GM23338 (cell line): ENCODE measurements around the gene TMEM98. TPM values are rescaled to one million over a fixed set of nuclear protein-coding genes. Genes with fewer than 3 reads are reported as not detected.
"Not testable (repeated sequence)": the region's sequence is repeated elsewhere in the genome, so short reads cannot be mapped to it uniquely, and the experiment has no call there.

Source experiments
- ATAC-seq: fragments of 200-7000 bp; cut with Tn5 transposase; 3 replicates; pipeline ENCODE4 v1.9.1; 2020
- DNase-seq: peaks from one replicate; pipeline ENCODE4 v3.0.0-alpha.2; 2015; ENCODE audit warnings: low spot score
- H2AFZ ChIP-seq: fragments of 200-600 bp; sonication (generic); 2 replicates; pipeline ENCODE4 v1.8.0; 2016; ENCODE audit warnings: antibody characterized with exemption, mild to moderate bottlenecking, moderate library complexity
- H3F3A ChIP-seq: fragments of 200-600 bp; sonication (generic); replicated peaks from 2 replicates; pipeline ENCODE4 v1.8.0; 2017; ENCODE audit warnings: antibody characterized with exemption, mixed run types, low read depth
- H3K27ac ChIP-seq: fragments of 200-600 bp; sonication (generic); 2 replicates; pipeline ENCODE4 v1.6.1; 2016; ENCODE audit warnings: low read depth
- H3K27me3 ChIP-seq: fragments of 200-600 bp; sonication (generic); 2 replicates; pipeline ENCODE4 v1.8.0; 2016; ENCODE audit warnings: mild to moderate bottlenecking, mixed run types, moderate library complexity; ENCODE audit not compliant: insufficient read depth
- H3K36me3 ChIP-seq: fragments of 200-600 bp; sonication (generic); 2 replicates; pipeline ENCODE4 v1.8.0; 2016; ENCODE audit warnings: mild to moderate bottlenecking; ENCODE audit not compliant: insufficient read depth
- H3K4me1 ChIP-seq: fragments of 200-600 bp; sonication (generic); 2 replicates; pipeline ENCODE4 v1.8.0; 2016; ENCODE audit warnings: mild to moderate bottlenecking, moderate library complexity; ENCODE audit not compliant: insufficient read depth
- H3K4me2 ChIP-seq: fragments of 200-600 bp; sonication (generic); 2 replicates; pipeline ENCODE4 v1.7.1; 2017; ENCODE audit warnings: mixed run types
- H3K4me3 ChIP-seq: fragments of 200-600 bp; sonication (generic); 2 replicates; pipeline ENCODE4 v1.6.1; 2016; ENCODE audit warnings: mixed run types
- H3K79me2 ChIP-seq: fragments of 200-600 bp; sonication (generic); replicated peaks from 2 replicates; pipeline ENCODE4 v1.8.0; 2017; ENCODE audit warnings: mild to moderate bottlenecking; ENCODE audit not compliant: insufficient read depth
- H3K9me2 ChIP-seq: fragments of 200-600 bp; sonication (generic); 2 replicates; pipeline ENCODE4 v1.8.0; 2017; ENCODE audit not compliant: insufficient read depth
- H4K20me1 ChIP-seq: fragments of 200-600 bp; sonication (generic); replicated peaks from 2 replicates; pipeline ENCODE4 v1.8.0; 2017; ENCODE audit warnings: mild to moderate bottlenecking; ENCODE audit not compliant: insufficient read depth
- H3K27ac Mint-ChIP-seq: 2 replicates; pipeline ENCODE4 v1.8.0; 2020; ENCODE audit warnings: inconsistent platforms, mild to moderate bottlenecking, moderate library complexity, mixed read lengths
- H3K27me3 Mint-ChIP-seq: 3 replicates; pipeline ENCODE4 v1.8.0; 2022; ENCODE audit warnings: low read depth, mild to moderate bottlenecking, moderate library complexity, mixed read lengths, inconsistent platforms; ENCODE audit not compliant: insufficient read depth, poor library complexity
- H3K36me3 Mint-ChIP-seq: 3 replicates; pipeline ENCODE4 v1.8.0; 2021; ENCODE audit warnings: low read depth, mild to moderate bottlenecking, inconsistent platforms, moderate library complexity, mixed read lengths
- H3K4me1 Mint-ChIP-seq: 3 replicates; pipeline ENCODE4 v1.8.0; 2020; ENCODE audit warnings: mild to moderate bottlenecking, inconsistent platforms, mixed read lengths
- H3K4me3 Mint-ChIP-seq: 3 replicates; pipeline ENCODE4 v1.8.0; 2021; ENCODE audit warnings: moderate library complexity, mild to moderate bottlenecking, inconsistent platforms, mixed read lengths
- H3K9me3 Mint-ChIP-seq: 3 replicates; pipeline ENCODE4 v1.8.0; 2020; ENCODE audit warnings: moderate library complexity, mild to moderate bottlenecking, inconsistent platforms, mixed read lengths
- CREB1 ChIP-seq: fragments of 250-450 bp; sonication (Bioruptor Pico); IDR thresholded peaks from 2 replicates; pipeline ENCODE4 v1.5.0; 2020; ENCODE audit warnings: low read depth, mild to moderate bottlenecking, moderate library complexity
- ETS1 ChIP-seq: IDR thresholded peaks from 2 replicates; pipeline ENCODE4 v1.6.1; 2016; ENCODE audit warnings: antibody characterized with exemption
- EZH2 ChIP-seq: fragments of 200-600 bp; sonication (generic); IDR thresholded peaks from one replicate; pipeline ENCODE4 v1.8.0; 2017; ENCODE audit warnings: antibody characterized with exemption, mild to moderate bottlenecking, low read depth; ENCODE audit not compliant: unreplicated experiment
- EZH2phosphoT487 ChIP-seq: fragments of 200-600 bp; sonication (generic); IDR thresholded peaks from one replicate; pipeline ENCODE4 v1.8.1; 2018; ENCODE audit warnings: antibody characterized with exemption; ENCODE audit not compliant: unreplicated experiment
- JUNB ChIP-seq: IDR thresholded peaks from one replicate; pipeline ENCODE4 v1.6.1; 2016; ENCODE audit warnings: antibody characterized with exemption; ENCODE audit not compliant: unreplicated experiment
- ZNF114 ChIP-seq: fragments of 250-450 bp; sonication (Bioruptor Pico); IDR thresholded peaks from 2 replicates; pipeline ENCODE4 v1.5.0; 2020; ENCODE audit warnings: mild to moderate bottlenecking, moderate library complexity
- ZNF331 ChIP-seq: fragments of 250-450 bp; sonication (Bioruptor Pico); IDR thresholded peaks from 2 replicates; pipeline ENCODE4 v1.5.0; 2020; ENCODE audit warnings: low read depth, mild to moderate bottlenecking, moderate library complexity
- polyA plus RNA-seq: library from polyadenylated mRNA; unstranded; fragments of >200 nt; fragmentation: Nextera tagmentation; extraction: Ambion mirVana; gene quantifications from 2 replicates; pipeline ENCODE4 v1.2.1, GENCODE V29; 2016
- total RNA-seq: library from RNA; depleted of rRNA; stranded (reverse); fragments of >200 nt; shearing (Covaris generic); gene quantifications from 2 replicates; pipeline ENCODE4 v1.2.3, GENCODE V29; 2014
- TF ChIP-seq, protein P1 (sequence below), 2 experiments: fragments of 200-600 bp in 1 of 2; sonication (generic) in 1 of 2; conservative IDR thresholded peaks; 2 replicates each; pipeline versions ENCODE4 v1.5.1 to v1.6.1; 2016 to 2017; ENCODE audit warnings: antibody characterized with exemption in 2 of 2, low read depth in 2 of 2, mild to moderate bottlenecking in 2 of 2, moderate library complexity in 1 of 2

The TMEM98 gene
- total and polyA plus RNA-seq, 2 experiments from 2014 or later: 60.4 to 94.8 TPM

DNA sequence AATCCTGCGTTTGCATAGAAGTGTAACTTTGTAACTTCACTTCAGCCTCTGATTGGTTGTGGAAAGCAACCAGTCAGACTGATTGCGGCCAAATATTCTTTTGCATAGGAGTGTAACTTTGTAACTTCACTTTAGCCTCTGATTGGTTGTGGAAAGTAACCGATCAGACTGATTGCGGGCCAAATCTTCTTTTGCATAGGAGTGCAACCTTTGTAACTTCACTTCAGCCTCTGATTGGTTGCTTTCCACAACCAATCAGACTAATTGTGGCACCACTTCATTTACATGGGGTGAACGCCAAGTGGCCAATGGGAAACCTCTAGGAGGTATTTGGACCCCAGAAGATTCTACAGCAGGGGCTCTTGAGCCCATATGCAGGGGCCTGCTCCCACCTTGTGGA, 1.8 kb upstream of the TMEM98 start:
- no peak for TF ChIP-seq EZH2phosphoT487
- peaks cover 7% of the 10 kb centered on the region for H3K9me3 Mint-ChIP-seq
- no peak overlapping the region for H3K4me3 Mint-ChIP-seq
- peaks cover 25% of the 10 kb centered on the region for H3K4me1 ChIP-seq
- peaks cover 3% of the 10 kb centered on the region; the same call in 1 of the 2 replicates for H4K20me1 ChIP-seq
- H3K4me2 ChIP-seq: no peak overlapping the region
- no peak overlapping the region for H2AFZ ChIP-seq
- H3K9me2 ChIP-seq: peaks cover 10% of the 10 kb centered on the region
- peaks cover 15% of the 10 kb centered on the region for H3K79me2 ChIP-seq
- H3K27me3 ChIP-seq: peaks cover 11% of the 10 kb centered on the region
- peaks cover 2% of the 10 kb centered on the region for H3K27me3 Mint-ChIP-seq
- H3F3A ChIP-seq: peaks cover 6% of the 10 kb centered on the region
- DNase-seq (no peak), ATAC-seq (no peak)
- peaks cover 8% of the 10 kb centered on the region; the same call in 1 of the 3 replicates for H3K4me1 Mint-ChIP-seq
- H3K36me3 Mint-ChIP-seq: peaks cover 6% of the 10 kb centered on the region; the same call in 2 of the 3 replicates
- H3K27ac ChIP-seq: no peak overlapping the region
- peaks cover 4% of the 10 kb centered on the region; the same call in 1 of the 2 replicates for H3K36me3 ChIP-seq
- no peak overlapping the region for H3K4me3 ChIP-seq
- no peak overlapping the region for H3K27ac Mint-ChIP-seq

- H3K36me3 ChIP-seq, H3F3A ChIP-seq, H4K20me1 ChIP-seq, H3K27ac Mint-ChIP-seq, H3K4me1 Mint-ChIP-seq, ATAC-seq, DNase-seq, H3K36me3 Mint-ChIP-seq, H3K4me2 ChIP-seq, H3K9me3 Mint-ChIP-seq, H3K4me3 Mint-ChIP-seq, H3K27ac ChIP-seq, H2AFZ ChIP-seq, H3K27me3 Mint-ChIP-seq, H3K4me3 ChIP-seq: not testable (repeated sequence)
- Histone ChIP-seq H3K4me1 (peaks cover 25% of the 10 kb centered on the region), H3K79me2 (peaks cover 15% of the 10 kb centered on the region), H3K27me3 (peaks cover 11% of the 10 kb centered on the region), H3K9me2 (peaks cover 10% of the 10 kb centered on the region)
These were observed 1.2 kb upstream of the TMEM98 start for GRCh38 chr17:32926789-32927188.

DNA sequence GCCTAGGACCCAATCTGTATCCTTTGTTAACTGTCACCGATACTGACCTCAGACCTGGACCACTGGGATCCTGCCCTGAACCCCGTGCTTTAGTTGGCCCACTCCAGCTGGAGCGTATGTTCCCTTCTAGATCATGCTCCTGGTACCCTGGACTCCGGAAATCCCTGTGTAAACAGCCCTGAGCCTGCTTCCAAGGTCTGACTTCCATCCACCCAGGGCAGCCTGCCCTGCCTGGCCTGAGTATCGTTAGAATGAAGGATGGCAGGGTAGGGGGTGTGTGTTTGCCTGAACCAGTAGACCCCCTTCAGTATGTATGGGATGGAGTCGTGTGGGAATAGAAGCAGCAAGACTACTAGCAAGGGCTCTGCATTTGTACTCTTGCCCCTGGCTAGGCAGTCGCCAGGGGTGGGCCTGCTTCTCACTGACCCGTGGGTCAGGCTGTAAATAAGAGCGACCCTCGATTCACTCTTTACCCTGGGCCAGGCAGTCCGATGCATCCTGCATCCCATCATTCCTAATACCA, 691 bp upstream of the TMEM98 start:
- peak overlapping the region; percentile 81 for H3K4me3 Mint-ChIP-seq
- ATAC-seq (no peak; the same call in 2 of the 3 replicates), DNase-seq (no peak)
- H3K9me3 Mint-ChIP-seq: peaks cover 3% of the 10 kb centered on the region; the same call in 2 of the 3 replicates
- Histone ChIP-seq H2AFZ (peak overlapping the region; percentile 93), H3K4me2 (peak overlapping the region; percentile 82), H3K27me3 (peaks cover 11% of the 10 kb centered on the region), H3K4me1 (peaks cover 25% of the 10 kb centered on the region), H3K4me3 (peak overlapping the region; percentile 71), H3F3A (peaks cover 6% of the 10 kb centered on the region), H3K27ac (no peak overlapping the region), H3K9me2 (peaks cover 10% of the 10 kb centered on the region), H3K36me3 (peaks cover 4% of the 10 kb centered on the region; the same call in 1 of the 2 replicates), H4K20me1 (peaks cover 3% of the 10 kb centered on the region; the same call in 1 of the 2 replicates), H3K79me2 (peaks cover 15% of the 10 kb centered on the region)
- H3K27me3 Mint-ChIP-seq: peaks cover 2% of the 10 kb centered on the region
- peaks cover 11% of the 10 kb centered on the region; the same call in 2 of the 3 replicates for H3K36me3 Mint-ChIP-seq
- peaks cover 8% of the 10 kb centered on the region; the same call in 1 of the 3 replicates for H3K4me1 Mint-ChIP-seq
- no peak overlapping the region for H3K27ac Mint-ChIP-seq
- TF ChIP-seq, protein P1, sequence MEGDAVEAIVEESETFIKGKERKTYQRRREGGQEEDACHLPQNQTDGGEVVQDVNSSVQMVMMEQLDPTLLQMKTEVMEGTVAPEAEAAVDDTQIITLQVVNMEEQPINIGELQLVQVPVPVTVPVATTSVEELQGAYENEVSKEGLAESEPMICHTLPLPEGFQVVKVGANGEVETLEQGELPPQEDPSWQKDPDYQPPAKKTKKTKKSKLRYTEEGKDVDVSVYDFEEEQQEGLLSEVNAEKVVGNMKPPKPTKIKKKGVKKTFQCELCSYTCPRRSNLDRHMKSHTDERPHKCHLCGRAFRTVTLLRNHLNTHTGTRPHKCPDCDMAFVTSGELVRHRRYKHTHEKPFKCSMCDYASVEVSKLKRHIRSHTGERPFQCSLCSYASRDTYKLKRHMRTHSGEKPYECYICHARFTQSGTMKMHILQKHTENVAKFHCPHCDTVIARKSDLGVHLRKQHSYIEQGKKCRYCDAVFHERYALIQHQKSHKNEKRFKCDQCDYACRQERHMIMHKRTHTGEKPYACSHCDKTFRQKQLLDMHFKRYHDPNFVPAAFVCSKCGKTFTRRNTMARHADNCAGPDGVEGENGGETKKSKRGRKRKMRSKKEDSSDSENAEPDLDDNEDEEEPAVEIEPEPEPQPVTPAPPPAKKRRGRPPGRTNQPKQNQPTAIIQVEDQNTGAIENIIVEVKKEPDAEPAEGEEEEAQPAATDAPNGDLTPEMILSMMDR (conservative IDR thresholded peaks at IDR 0.05; ENCODE audit: low read depth in 2 of 2): no peak
- no peak for TF ChIP-seq ETS1
- TF ChIP-seq CREB1 (CRISPR knock-in tag): no peak
- TF ChIP-seq EZH2: no peak
- no peak for TF ChIP-seq JUNB
- no peak for TF ChIP-seq ZNF331
- TF ChIP-seq ZNF114 (CRISPR knock-in tag): no peak
